ENCODE results near the gene CACNA2D3.
"Not testable (repeated sequence)": the region's sequence is repeated elsewhere in the genome, so short reads cannot be mapped to it uniquely, and the experiment has no call there.

The CACNA2D3 gene

GRCh38 chr3:54122324-54123002, at the start of gene CACNA2D3:
CACNA2D3 (plus strand) TSS chr3:54122552.
- no peak for DNase-seq

GRCh38 chr3:54073386-54073785, 49.0 kb upstream of the CACNA2D3 start:
- no peak for DNase-seq

GRCh38 chr3:54079314-54079713, 43.0 kb upstream of the CACNA2D3 start:
- DNase-seq: no peak

- no peak for DNase-seq
Measured at GRCh38 chr3:54079730-54080325, 42.5 kb upstream of the CACNA2D3 start.

- DNase-seq: no peak
Measured at GRCh38 chr3:54083921-54084320, 38.4 kb upstream of the CACNA2D3 start.

- no peak for DNase-seq
Measured at GRCh38 chr3:54085936-54086335, 36.4 kb upstream of the CACNA2D3 start.

- no peak for DNase-seq
Measured at GRCh38 chr3:54086652-54087405, 35.5 kb upstream of the CACNA2D3 start.

GRCh38 chr3:54087581-54088410, 34.6 kb upstream of the CACNA2D3 start:
- no peak for DNase-seq

- DNase-seq: no peak
Measured at GRCh38 chr3:54093491-54094248, 28.7 kb upstream of the CACNA2D3 start.

GRCh38 chr3:54094926-54095325, 27.4 kb upstream of the CACNA2D3 start:
- DNase-seq: no peak

GRCh38 chr3:54099381-54099780, 23.0 kb upstream of the CACNA2D3 start:
- DNase-seq: no peak

- DNase-seq: no peak
Measured at GRCh38 chr3:54104084-54104483, 18.3 kb upstream of the CACNA2D3 start.

GRCh38 chr3:54116129-54116528, 6.2 kb upstream of the CACNA2D3 start:
- not testable (repeated sequence) for DNase-seq

GRCh38 chr3:54120657-54121413, 1.5 kb upstream of the CACNA2D3 start:
- DNase-seq: no peak

GRCh38 chr3:54121414-54122323, 683 bp upstream of the CACNA2D3 start:
- no peak for DNase-seq

- DNase-seq: no peak
Measured at GRCh38 chr3:54123003-54123775, 837 bp downstream of the CACNA2D3 start.

- DNase-seq: no peak
Measured at GRCh38 chr3:54123776-54124196, 1.4 kb downstream of the CACNA2D3 start.

GRCh38 chr3:54125300-54125699, 2.9 kb downstream of the CACNA2D3 start:
- DNase-seq: no peak

GRCh38 chr3:54126551-54126950, 4.2 kb downstream of the CACNA2D3 start:
- no peak for DNase-seq

All from activated naive CD4-positive, alpha-beta T cell treated with anti-CD3 and anti-CD28 coated beads, Interleukin-2, amount 50 U/mL, for 16 hours (primary cell).